ENCODE results near the gene FGD2. TPM values are rescaled to one million over a fixed set of nuclear protein-coding genes. Genes with fewer than 3 reads are reported as not detected.

Gene FGD2, protein sequence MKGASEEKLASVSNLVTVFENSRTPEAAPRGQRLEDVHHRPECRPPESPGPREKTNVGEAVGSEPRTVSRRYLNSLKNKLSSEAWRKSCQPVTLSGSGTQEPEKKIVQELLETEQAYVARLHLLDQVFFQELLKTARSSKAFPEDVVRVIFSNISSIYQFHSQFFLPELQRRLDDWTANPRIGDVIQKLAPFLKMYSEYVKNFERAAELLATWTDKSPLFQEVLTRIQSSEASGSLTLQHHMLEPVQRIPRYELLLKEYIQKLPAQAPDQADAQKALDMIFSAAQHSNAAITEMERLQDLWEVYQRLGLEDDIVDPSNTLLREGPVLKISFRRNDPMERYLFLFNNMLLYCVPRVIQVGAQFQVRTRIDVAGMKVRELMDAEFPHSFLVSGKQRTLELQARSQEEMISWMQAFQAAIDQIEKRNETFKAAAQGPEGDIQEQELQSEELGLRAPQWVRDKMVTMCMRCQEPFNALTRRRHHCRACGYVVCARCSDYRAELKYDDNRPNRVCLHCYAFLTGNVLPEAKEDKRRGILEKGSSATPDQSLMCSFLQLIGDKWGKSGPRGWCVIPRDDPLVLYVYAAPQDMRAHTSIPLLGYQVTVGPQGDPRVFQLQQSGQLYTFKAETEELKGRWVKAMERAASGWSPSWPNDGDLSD
- total RNA-seq, result not detected in 2 replicates

DNA sequence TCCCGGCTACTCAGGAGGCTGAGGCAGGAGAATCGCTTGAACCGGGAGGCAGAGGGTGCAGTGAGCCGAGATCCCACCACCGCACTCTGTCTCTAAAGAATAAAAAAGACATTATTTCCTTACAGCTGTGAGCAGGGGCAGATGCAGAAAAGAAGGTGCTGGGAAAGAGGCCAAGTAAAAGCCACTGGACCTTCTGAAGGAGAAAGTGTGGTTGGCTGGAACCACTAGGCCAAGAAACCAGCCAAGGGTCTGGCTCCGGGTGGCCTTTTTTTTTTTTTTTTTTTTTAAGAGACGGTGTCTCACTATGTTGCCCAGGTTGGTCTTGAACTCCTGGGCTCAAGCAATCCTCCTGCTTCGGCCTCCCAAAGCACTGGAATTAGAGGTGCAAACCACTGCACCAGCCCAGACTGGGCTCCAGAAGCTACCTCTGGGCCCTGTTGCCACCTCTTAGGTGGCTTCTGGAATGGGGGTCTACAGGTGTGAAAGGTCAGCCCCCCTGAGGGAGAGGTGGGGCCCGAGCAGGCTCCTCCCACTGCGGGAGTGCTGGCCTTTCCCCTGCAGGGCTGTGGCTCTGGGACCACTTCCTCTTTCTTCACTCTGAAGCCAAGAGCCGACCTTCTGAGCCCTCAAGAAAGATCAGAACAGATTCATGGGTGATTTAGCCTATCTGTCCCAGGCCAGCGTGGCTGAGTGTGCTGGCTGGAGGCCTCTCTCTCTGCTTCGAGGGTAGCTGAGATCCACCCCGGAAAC, at the start of gene FGD2:
FGD2 (plus strand) TSS at position 595 of the 750 bp plus-strand sequence. CDS start 163 bp downstream, outside the sequence.

DNA sequence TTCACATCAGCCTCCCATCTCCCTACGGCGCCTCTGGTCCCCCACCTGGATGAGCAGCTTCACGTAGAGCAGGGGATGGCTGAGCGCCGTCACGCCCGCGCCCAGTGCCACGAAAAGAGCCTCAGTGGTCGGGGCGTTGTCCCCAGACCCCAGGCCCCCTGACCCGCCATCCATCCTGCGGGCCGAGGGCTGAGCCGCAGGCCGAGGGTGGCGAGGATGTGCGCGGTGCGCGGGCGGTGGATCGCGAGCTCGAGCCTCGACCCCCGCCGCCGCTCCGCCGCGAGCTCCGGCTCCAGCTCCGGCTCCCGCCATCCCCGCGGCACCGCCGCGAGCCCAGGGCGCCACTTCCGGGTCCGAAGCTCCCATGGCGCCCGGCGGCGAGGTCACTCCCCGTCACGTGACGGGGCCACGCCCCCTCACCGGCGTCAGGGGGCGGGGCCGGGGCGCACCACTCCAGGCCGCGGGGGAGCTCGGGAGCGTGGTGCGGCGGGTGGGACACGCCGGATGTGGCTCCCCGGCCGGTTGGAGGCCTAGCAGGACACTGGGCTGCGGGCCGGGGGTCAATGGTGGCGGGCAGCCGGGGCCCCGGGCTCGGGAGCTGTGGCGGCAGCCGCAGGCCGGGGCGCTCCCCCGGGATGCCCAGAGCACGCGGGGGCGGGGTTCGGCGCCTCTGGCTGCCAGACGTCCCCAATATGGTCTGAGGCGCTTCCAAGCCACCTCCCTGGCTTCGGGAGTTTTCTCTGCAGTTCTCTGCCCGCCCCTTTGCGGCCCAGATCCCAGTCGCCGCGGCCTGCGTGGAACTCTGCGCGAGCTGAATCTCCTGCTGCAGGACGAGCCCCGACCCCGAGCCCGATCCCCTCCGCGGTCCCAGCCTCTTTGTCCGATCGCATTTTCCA, 19.4 kb upstream of the FGD2 start, which contains the start of gene MTCH1:
MTCH1 (minus strand) TSS at position 389 of the 896 bp plus-strand sequence; CDS start at position 366, 23 bp downstream.

Other genes starting within 250 kb of the FGD2 start
- 10.1 and 23.5 TPM in 2 replicates for gene CPNE5, start 166.2 kb upstream of the FGD2 start, total RNA-seq
- 34.9 and 38.1 TPM in 2 replicates for gene PPIL1, start 130.9 kb upstream of the FGD2 start, total RNA-seq
- 40.8 and 41.3 TPM in 2 replicates for gene C6orf89, start 119.7 kb upstream of the FGD2 start, total RNA-seq
- not detected in 2 replicates for gene PI16, start 50.9 kb upstream of the FGD2 start, total RNA-seq
- gene MTCH1, start 19.5 kb upstream of the FGD2 start, total RNA-seq, result 275 and 301 TPM in 2 replicates
- 1.1 and 2.0 TPM in 2 replicates for gene PIM1, start 164.5 kb downstream of the FGD2 start, total RNA-seq

Data from vein endothelial cell (primary cell).